ENCODE data around the gene RGS6. TPM values are rescaled to one million over a fixed set of nuclear protein-coding genes. Genes with fewer than 3 reads are reported as not detected.

The RGS6 gene
- total RNA-seq, 3 donors from 2014 or later, result 3.4 to 9.2 (median 4.5) TPM

- Histone ChIP-seq H3K36me3 (no peaks in the 10 kb centered on the region), H3K4me1 (no peaks in the 10 kb centered on the region), H3K27ac (no peak overlapping the region), H3K4me3 (no peak overlapping the region), H3K9me3 (no peaks in the 10 kb centered on the region), H3K27me3 (no peaks in the 10 kb centered on the region)
- no peak for DNase-seq (ENCODE audit: low spot score in 2 of 2)
- intact Hi-C loops (cut with DNase I; ENCODE audit: low total_unique reads), result loop anchor here (2.0 kb wide), 1 partner anchor 72 kb away; no protein-coding TSS in a partner anchor
- TF ChIP-seq POLR2A (IDR thresholded peaks at IDR 0.05) (no peak), POLR2AphosphoS5 (IDR thresholded peaks at IDR 0.05) (no peak), CTCF (IDR thresholded peaks at IDR 0.05) (no peak)
These were observed 148.9 kb downstream of the RGS6 start for GRCh38 chr14:72081137-72081536.

GRCh38 chr14:72084935-72085334 is 152.7 kb downstream of the RGS6 start:
- Histone ChIP-seq H3K27me3 (no peaks in the 10 kb centered on the region), H3K27ac (no peak overlapping the region), H3K36me3 (no peaks in the 10 kb centered on the region), H3K9me3 (no peaks in the 10 kb centered on the region), H3K4me1 (no peaks in the 10 kb centered on the region), H3K4me3 (no peak overlapping the region)
- DNase-seq (ENCODE audit: low spot score in 2 of 2), result no peak
- intact Hi-C loops (cut with DNase I; ENCODE audit: low total_unique reads), result no loop called here
- TF ChIP-seq POLR2A (IDR thresholded peaks at IDR 0.05) (no peak), CTCF (IDR thresholded peaks at IDR 0.05) (no peak), POLR2AphosphoS5 (IDR thresholded peaks at IDR 0.05) (no peak)

GRCh38 chr14:72089625-72090024 is 157.4 kb downstream of the RGS6 start:
- Histone ChIP-seq H3K4me3 (no peak overlapping the region), H3K27me3 (no peaks in the 10 kb centered on the region), H3K9me3 (no peaks in the 10 kb centered on the region), H3K36me3 (no peaks in the 10 kb centered on the region), H3K4me1 (no peaks in the 10 kb centered on the region), H3K27ac (no peak overlapping the region)
- TF ChIP-seq POLR2AphosphoS5 (IDR thresholded peaks at IDR 0.05) (no peak), CTCF (IDR thresholded peaks at IDR 0.05) (no peak), POLR2A (IDR thresholded peaks at IDR 0.05) (no peak)
- DNase-seq (ENCODE audit: low spot score in 2 of 2), result no peak
- intact Hi-C loops (cut with DNase I; ENCODE audit: low total_unique reads), result no loop called here

- no peaks in the 10 kb centered on the region for H3K9me3 ChIP-seq
- DNase-seq (ENCODE audit: low spot score in 2 of 2), result no peak
- H3K36me3 ChIP-seq, result no peaks in the 10 kb centered on the region
- H3K4me3 ChIP-seq, result no peak overlapping the region
- H3K4me1 ChIP-seq, result no peaks in the 10 kb centered on the region
- intact Hi-C loops (cut with DNase I; ENCODE audit: low total_unique reads), result no loop called here
- H3K27ac ChIP-seq, result no peak overlapping the region
- no peak for TF ChIP-seq POLR2A (IDR thresholded peaks at IDR 0.05)
- no peak for TF ChIP-seq CTCF (IDR thresholded peaks at IDR 0.05)
- TF ChIP-seq POLR2AphosphoS5 (IDR thresholded peaks at IDR 0.05), result no peak
- H3K27me3 ChIP-seq, result no peaks in the 10 kb centered on the region
These were observed 162.8 kb downstream of the RGS6 start for GRCh38 chr14:72094844-72095582.

- DNase-seq (ENCODE audit: low spot score in 2 of 2), result no peak
- H3K36me3 ChIP-seq, result no peaks in the 10 kb centered on the region
- H3K27ac ChIP-seq, result no peak overlapping the region
- H3K4me3 ChIP-seq, result no peak overlapping the region
- TF ChIP-seq POLR2AphosphoS5 (IDR thresholded peaks at IDR 0.05), result no peak
- TF ChIP-seq CTCF (IDR thresholded peaks at IDR 0.05), result no peak
- no peak for TF ChIP-seq POLR2A (IDR thresholded peaks at IDR 0.05)
- no peaks in the 10 kb centered on the region for H3K4me1 ChIP-seq
- H3K27me3 ChIP-seq, result no peaks in the 10 kb centered on the region
- H3K9me3 ChIP-seq, result no peaks in the 10 kb centered on the region
- intact Hi-C loops (cut with DNase I; ENCODE audit: low total_unique reads), result no loop called here
These were observed 165.0 kb downstream of the RGS6 start for GRCh38 chr14:72097173-72097783.

Measured in breast epithelium (tissue), 4 donors.